IPS-18a (cell line): ENCODE results near the gene ATP2B1.

Experiments
- H3K27ac ChIP-seq: one replicate; pipeline ENCODE4 v1.5.1; 2013; ENCODE audit warnings: low read length
- H3K27me3 ChIP-seq: one replicate; pipeline ENCODE4 v1.6.1; 2013; ENCODE audit warnings: mild to moderate bottlenecking, low read length; ENCODE audit not compliant: control insufficient read depth, insufficient read depth
- H3K36me3 ChIP-seq: one replicate; pipeline ENCODE4 v1.6.1; 2013; ENCODE audit warnings: low read depth, low read length; ENCODE audit not compliant: control insufficient read depth
- H3K4me1 ChIP-seq: one replicate; pipeline ENCODE4 v1.6.1; 2013; ENCODE audit warnings: low read depth, low read length; ENCODE audit not compliant: control insufficient read depth
- H3K4me3 ChIP-seq: one replicate; pipeline ENCODE4 v1.5.1; 2013; ENCODE audit warnings: low read length
- H3K9ac ChIP-seq: one replicate; pipeline ENCODE4 v1.6.1; 2013; ENCODE audit warnings: mild to moderate bottlenecking, low read length, moderate library complexity
- H3K9me3 ChIP-seq: one replicate; pipeline ENCODE4 v1.6.1; 2013; ENCODE audit warnings: low read depth, low read length; ENCODE audit not compliant: control insufficient read depth

The ATP2B1 gene

GRCh38 chr12:89573051-89573810, 135.4 kb downstream of the ATP2B1 start:
- Histone ChIP-seq H3K27me3 (no peaks in the 10 kb centered on the region), H3K9me3 (no peaks in the 10 kb centered on the region), H3K4me1 (peaks cover 5% of the 10 kb centered on the region), H3K27ac (no peak overlapping the region), H3K36me3 (no peaks in the 10 kb centered on the region), H3K9ac (no peak overlapping the region), H3K4me3 (no peak overlapping the region)

GRCh38 chr12:89571491-89572195, 137.0 kb downstream of the ATP2B1 start:
- H3K9ac ChIP-seq = no peak overlapping the region
- H3K27me3 ChIP-seq = no peaks in the 10 kb centered on the region
- no peak overlapping the region for H3K4me3 ChIP-seq
- H3K36me3 ChIP-seq = no peaks in the 10 kb centered on the region
- no peaks in the 10 kb centered on the region for H3K9me3 ChIP-seq
- no peak overlapping the region for H3K27ac ChIP-seq
- H3K4me1 ChIP-seq = peaks cover 5% of the 10 kb centered on the region

GRCh38 chr12:89568484-89568883, 140.2 kb downstream of the ATP2B1 start:
- Histone ChIP-seq H3K27ac (no peak overlapping the region), H3K9ac (no peak overlapping the region), H3K9me3 (no peaks in the 10 kb centered on the region), H3K4me3 (no peak overlapping the region), H3K36me3 (no peaks in the 10 kb centered on the region), H3K27me3 (no peaks in the 10 kb centered on the region), H3K4me1 (no peaks in the 10 kb centered on the region)

- H3K36me3 ChIP-seq = no peaks in the 10 kb centered on the region
- no peak overlapping the region for H3K27ac ChIP-seq
- H3K27me3 ChIP-seq = no peaks in the 10 kb centered on the region
- no peaks in the 10 kb centered on the region for H3K4me1 ChIP-seq
- no peak overlapping the region for H3K9ac ChIP-seq
- H3K4me3 ChIP-seq = no peak overlapping the region
- H3K9me3 ChIP-seq = no peaks in the 10 kb centered on the region
These were observed 140.9 kb downstream of the ATP2B1 start for GRCh38 chr12:89567691-89568239.

- Histone ChIP-seq H3K9ac (no peak overlapping the region), H3K36me3 (no peaks in the 10 kb centered on the region), H3K9me3 (no peaks in the 10 kb centered on the region), H3K27me3 (no peaks in the 10 kb centered on the region), H3K4me1 (no peaks in the 10 kb centered on the region), H3K27ac (no peak overlapping the region), H3K4me3 (no peak overlapping the region)
These were observed 142.0 kb downstream of the ATP2B1 start for GRCh38 chr12:89566615-89567014.

- no peaks in the 10 kb centered on the region for H3K36me3 ChIP-seq
- no peak overlapping the region for H3K27ac ChIP-seq
- H3K4me3 ChIP-seq = no peak overlapping the region
- no peaks in the 10 kb centered on the region for H3K4me1 ChIP-seq
- H3K9me3 ChIP-seq = no peaks in the 10 kb centered on the region
- no peaks in the 10 kb centered on the region for H3K27me3 ChIP-seq
- no peak overlapping the region for H3K9ac ChIP-seq
These were observed 143.6 kb downstream of the ATP2B1 start for GRCh38 chr12:89565002-89565401.

GRCh38 chr12:89559753-89560152, 148.9 kb downstream of the ATP2B1 start:
- Histone ChIP-seq H3K9me3 (no peaks in the 10 kb centered on the region), H3K4me3 (no peak overlapping the region), H3K27ac (no peak overlapping the region), H3K4me1 (no peaks in the 10 kb centered on the region), H3K9ac (no peak overlapping the region), H3K27me3 (no peaks in the 10 kb centered on the region), H3K36me3 (no peaks in the 10 kb centered on the region)

GRCh38 chr12:89556976-89557375, 151.7 kb downstream of the ATP2B1 start:
- Histone ChIP-seq H3K4me3 (no peak overlapping the region), H3K27ac (no peak overlapping the region), H3K36me3 (no peaks in the 10 kb centered on the region), H3K9ac (no peak overlapping the region), H3K27me3 (no peaks in the 10 kb centered on the region), H3K4me1 (no peaks in the 10 kb centered on the region), H3K9me3 (no peaks in the 10 kb centered on the region)

GRCh38 chr12:89552376-89552775, 156.3 kb downstream of the ATP2B1 start:
- Histone ChIP-seq H3K9me3 (no peaks in the 10 kb centered on the region), H3K4me1 (no peaks in the 10 kb centered on the region), H3K27ac (no peak overlapping the region), H3K9ac (no peak overlapping the region), H3K36me3 (no peaks in the 10 kb centered on the region), H3K4me3 (no peak overlapping the region), H3K27me3 (no peaks in the 10 kb centered on the region)

- no peaks in the 10 kb centered on the region for H3K9me3 ChIP-seq
- no peak overlapping the region for H3K27ac ChIP-seq
- H3K9ac ChIP-seq = no peak overlapping the region
These were observed 156.9 kb downstream of the ATP2B1 start for GRCh38 chr12:89551747-89552146.

GRCh38 chr12:89547101-89547500, 161.5 kb downstream of the ATP2B1 start:
- Histone ChIP-seq H3K36me3 (no peaks in the 10 kb centered on the region), H3K27ac (no peak overlapping the region), H3K27me3 (no peaks in the 10 kb centered on the region), H3K4me1 (peaks cover 3% of the 10 kb centered on the region), H3K9ac (no peak overlapping the region), H3K9me3 (no peaks in the 10 kb centered on the region), H3K4me3 (no peak overlapping the region)

More at GRCh38 chr12:89551747-89552146, 156.9 kb downstream of the ATP2B1 start:
- Histone ChIP-seq H3K4me1 (no peaks in the 10 kb centered on the region), H3K36me3 (no peaks in the 10 kb centered on the region), H3K4me3 (no peak overlapping the region), H3K27me3 (no peaks in the 10 kb centered on the region)
